HG03108 (cell line): ENCODE measurements around the gene LCN2.
"Not testable (repeated sequence)": the region's sequence is repeated elsewhere in the genome, so short reads cannot be mapped to it uniquely, and the experiment has no call there.

ENCODE experiments used
- ATAC-seq: cut with Tn5 transposase; IDR thresholded peaks from one replicate; pipeline ENCODE4 v1.9.1; 2021; ENCODE audit warnings: moderate library complexity; ENCODE audit not compliant: unreplicated experiment

LCN2 gene

GRCh38 chr9:128149001-128149701 is at the start of gene LCN2:
LCN2 (plus strand) TSS chr9:128149453; CDS start chr9:128149526, 73 bp downstream.
- no peak for ATAC-seq

- ATAC-seq = no peak
These were observed 49.2 kb upstream of the LCN2 start for GRCh38 chr9:128099932-128100491.

- no peak for ATAC-seq
These were observed 48.7 kb upstream of the LCN2 start for GRCh38 chr9:128100581-128100980.

GRCh38 chr9:128101231-128101661 is 48.0 kb upstream of the LCN2 start:
- ATAC-seq = no peak

GRCh38 chr9:128101690-128102089 is 47.6 kb upstream of the LCN2 start:
- no peak for ATAC-seq

GRCh38 chr9:128102196-128102595 is 47.1 kb upstream of the LCN2 start:
- ATAC-seq = no peak

- no peak for ATAC-seq
These were observed 46.2 kb upstream of the LCN2 start for GRCh38 chr9:128102861-128103588.

- no peak for ATAC-seq
These were observed 45.7 kb upstream of the LCN2 start for GRCh38 chr9:128103589-128103962.

- no peak for ATAC-seq
These were observed 45.1 kb upstream of the LCN2 start for GRCh38 chr9:128104171-128104618.

GRCh38 chr9:128105538-128106175 is 43.6 kb upstream of the LCN2 start:
- no peak for ATAC-seq

GRCh38 chr9:128106181-128106939 is 42.9 kb upstream of the LCN2 start:
- ATAC-seq = no peak

- ATAC-seq = no peak
These were observed 42.2 kb upstream of the LCN2 start for GRCh38 chr9:128106940-128107467.

GRCh38 chr9:128107468-128108268 is 41.6 kb upstream of the LCN2 start:
- no peak for ATAC-seq

GRCh38 chr9:128108269-128109049 is 40.8 kb upstream of the LCN2 start:
- no peak for ATAC-seq

- no peak for ATAC-seq
These were observed 40.1 kb upstream of the LCN2 start for GRCh38 chr9:128109050-128109709.

- ATAC-seq = not testable (repeated sequence)
These were observed 37.5 kb upstream of the LCN2 start for GRCh38 chr9:128111726-128112125.

- no peak for ATAC-seq
These were observed 35.5 kb upstream of the LCN2 start for GRCh38 chr9:128113526-128114325.
